HG03066 (cell line): Measurements from ENCODE around the gene UBTD1.

Source experiments
- ATAC-seq: cut with Tn5 transposase; IDR thresholded peaks from one replicate; pipeline ENCODE4 v1.9.1; 2021; ENCODE audit warnings: low read depth; ENCODE audit not compliant: unreplicated experiment

UBTD1 gene

GRCh38 chr10:97601268-97602215, 102.8 kb downstream of the UBTD1 start:
- no peak for ATAC-seq

DNA sequence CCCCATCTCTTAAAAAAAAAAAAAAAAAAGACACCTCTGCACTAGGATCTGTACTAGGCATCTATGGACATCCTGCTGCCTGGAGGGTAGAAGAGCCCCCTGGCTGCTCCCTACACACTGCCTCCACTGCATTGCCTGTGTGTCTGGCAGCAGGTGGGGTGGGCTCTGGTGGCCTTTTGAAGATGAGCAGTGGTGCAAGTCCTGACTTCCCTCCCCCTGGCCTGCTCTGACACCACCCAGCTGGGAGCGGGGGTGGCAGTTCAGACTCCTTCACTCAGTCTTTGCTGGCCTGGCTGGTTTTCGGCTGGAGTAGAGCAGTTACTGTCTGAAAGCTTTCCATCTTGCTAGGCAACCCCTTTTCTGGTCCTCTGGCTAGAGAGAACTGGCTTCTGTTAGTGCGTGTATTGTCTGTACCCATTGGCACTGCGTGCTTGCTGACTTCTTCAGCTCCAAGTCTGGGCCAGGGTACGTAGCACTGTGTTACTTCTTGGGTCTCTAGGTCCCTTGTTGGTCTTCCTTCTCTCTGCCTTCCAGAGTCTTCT, 108.4 kb downstream of the UBTD1 start:
- no peak for ATAC-seq

- no peak for ATAC-seq
Observed at GRCh38 chr10:97608991-97609561, 110.4 kb downstream of the UBTD1 start.

GRCh38 chr10:97611473-97611872, 112.7 kb downstream of the UBTD1 start:
- ATAC-seq, result no peak

GRCh38 chr10:97612386-97612785, 113.7 kb downstream of the UBTD1 start:
- ATAC-seq, result no peak

GRCh38 chr10:97618285-97618684, 119.6 kb downstream of the UBTD1 start:
- no peak for ATAC-seq

DNA sequence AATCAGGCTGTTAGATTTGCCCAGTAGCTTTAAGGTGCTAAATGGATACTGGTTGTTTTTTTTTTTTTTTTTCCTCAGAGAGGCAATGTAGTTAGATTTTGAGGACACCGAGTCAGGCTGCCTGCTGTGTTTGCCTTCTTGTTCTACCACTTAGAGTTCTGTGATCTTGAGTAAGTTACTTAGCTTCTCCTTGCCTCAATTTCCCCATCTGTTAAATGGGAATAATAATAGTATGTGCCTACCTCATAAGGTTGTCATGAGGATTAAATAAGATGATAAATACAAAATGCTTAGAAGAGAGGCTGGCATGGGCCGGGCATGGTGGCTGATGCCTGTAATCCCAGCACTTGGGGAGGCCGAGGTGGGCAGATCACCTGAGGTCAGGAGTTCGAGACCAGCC, 120.0 kb downstream of the UBTD1 start:
- ATAC-seq, result no peak
